Esophagus squamous epithelium (tissue), 4 donors: Measurements from ENCODE around the gene TMEM135.

ENCODE experiments used
- POLR2A ChIP-seq, 4 donors: fragments of 450-650 bp; IDR thresholded peaks; one replicate each; pipeline ENCODE4 v1.6.1; 2017; ENCODE audit warnings: antibody characterized with exemption in 4 of 4, mild to moderate bottlenecking in 4 of 4, moderate library complexity in 3 of 4
- TF ChIP-seq, protein P1 (sequence below), 6 experiments: fragments of 450-650 bp in 4 of 6; fragments of 200-600 bp in 2 of 6; sonication (generic) in 2 of 6; IDR thresholded peaks; one replicate each; pipeline ENCODE4 v1.5.1; 2016 to 2019; ENCODE audit warnings: antibody characterized with exemption in 6 of 6, mild to moderate bottlenecking in 4 of 6, moderate library complexity in 4 of 6

DNA sequence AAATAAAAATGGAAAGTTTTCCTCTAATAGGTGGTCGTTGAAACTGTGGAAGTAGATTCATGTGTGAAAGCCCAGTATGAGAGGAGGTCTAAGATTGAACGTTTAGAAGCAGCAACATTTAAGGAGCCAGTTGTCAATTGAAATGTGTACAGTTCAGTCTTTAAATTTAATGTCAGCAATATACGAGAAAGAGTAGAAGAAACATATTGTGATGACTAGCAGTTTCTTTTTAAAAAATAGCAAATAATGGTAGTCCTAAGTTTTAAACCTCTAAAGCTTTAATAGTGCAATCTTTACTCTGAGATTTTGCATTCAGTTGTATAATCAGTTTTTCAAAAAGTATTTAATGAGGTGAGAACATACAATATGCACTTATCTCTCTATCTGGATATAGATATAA is 44.9 kb downstream of the TMEM135 start:
- TF ChIP-seq, protein P1, sequence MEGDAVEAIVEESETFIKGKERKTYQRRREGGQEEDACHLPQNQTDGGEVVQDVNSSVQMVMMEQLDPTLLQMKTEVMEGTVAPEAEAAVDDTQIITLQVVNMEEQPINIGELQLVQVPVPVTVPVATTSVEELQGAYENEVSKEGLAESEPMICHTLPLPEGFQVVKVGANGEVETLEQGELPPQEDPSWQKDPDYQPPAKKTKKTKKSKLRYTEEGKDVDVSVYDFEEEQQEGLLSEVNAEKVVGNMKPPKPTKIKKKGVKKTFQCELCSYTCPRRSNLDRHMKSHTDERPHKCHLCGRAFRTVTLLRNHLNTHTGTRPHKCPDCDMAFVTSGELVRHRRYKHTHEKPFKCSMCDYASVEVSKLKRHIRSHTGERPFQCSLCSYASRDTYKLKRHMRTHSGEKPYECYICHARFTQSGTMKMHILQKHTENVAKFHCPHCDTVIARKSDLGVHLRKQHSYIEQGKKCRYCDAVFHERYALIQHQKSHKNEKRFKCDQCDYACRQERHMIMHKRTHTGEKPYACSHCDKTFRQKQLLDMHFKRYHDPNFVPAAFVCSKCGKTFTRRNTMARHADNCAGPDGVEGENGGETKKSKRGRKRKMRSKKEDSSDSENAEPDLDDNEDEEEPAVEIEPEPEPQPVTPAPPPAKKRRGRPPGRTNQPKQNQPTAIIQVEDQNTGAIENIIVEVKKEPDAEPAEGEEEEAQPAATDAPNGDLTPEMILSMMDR (IDR thresholded peaks at IDR 0.05): no peak
- no peak for TF ChIP-seq POLR2A (IDR thresholded peaks at IDR 0.05)
